ENCODE results near the gene ADGRG3.

Gene ADGRG3

GRCh38 chr16:57630931-57631845, 36.9 kb upstream of the ADGRG3 start:
- no peak for DNase-seq (ENCODE audit: low spot score)
- no peak for FAIRE-seq

- DNase-seq (ENCODE audit: low spot score) (no peak), FAIRE-seq (no peak)
Measured at GRCh38 chr16:57632568-57632967, 35.5 kb upstream of the ADGRG3 start.

- FAIRE-seq = no peak
- DNase-seq (ENCODE audit: low spot score) = no peak
Measured at GRCh38 chr16:57633383-57634064, 34.6 kb upstream of the ADGRG3 start.

GRCh38 chr16:57634171-57634570, 33.9 kb upstream of the ADGRG3 start:
- DNase-seq (ENCODE audit: low spot score) = peak; percentile 82
- FAIRE-seq = peak; percentile 84

GRCh38 chr16:57635266-57636097, 32.6 kb upstream of the ADGRG3 start:
- DNase-seq (ENCODE audit: low spot score) = no peak
- FAIRE-seq = no peak

DNA sequence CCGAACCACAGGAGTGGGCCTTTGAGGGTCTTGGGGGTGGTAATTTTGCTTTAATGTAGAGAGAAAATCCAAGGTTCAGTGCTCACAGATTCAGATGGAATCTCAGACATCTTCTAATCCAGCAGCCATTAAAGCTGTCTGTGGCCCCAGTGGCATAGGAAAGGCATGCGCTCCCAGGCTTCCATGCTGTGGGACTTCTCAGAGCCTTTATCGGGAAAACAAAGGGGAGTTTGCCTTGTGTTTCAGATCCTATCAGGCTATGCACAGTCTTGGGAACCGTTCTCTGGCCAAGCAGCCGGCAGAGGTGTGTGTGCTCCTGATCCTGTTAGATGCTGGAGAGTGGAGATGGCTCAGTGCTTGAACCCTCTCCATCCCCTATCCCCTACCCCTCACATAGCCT, 31.9 kb upstream of the ADGRG3 start:
- DNase-seq (ENCODE audit: low spot score) = no peak
- no peak for FAIRE-seq

GRCh38 chr16:57637020-57637419, 31.1 kb upstream of the ADGRG3 start:
- no peak for DNase-seq (ENCODE audit: low spot score)
- FAIRE-seq = no peak

DNA sequence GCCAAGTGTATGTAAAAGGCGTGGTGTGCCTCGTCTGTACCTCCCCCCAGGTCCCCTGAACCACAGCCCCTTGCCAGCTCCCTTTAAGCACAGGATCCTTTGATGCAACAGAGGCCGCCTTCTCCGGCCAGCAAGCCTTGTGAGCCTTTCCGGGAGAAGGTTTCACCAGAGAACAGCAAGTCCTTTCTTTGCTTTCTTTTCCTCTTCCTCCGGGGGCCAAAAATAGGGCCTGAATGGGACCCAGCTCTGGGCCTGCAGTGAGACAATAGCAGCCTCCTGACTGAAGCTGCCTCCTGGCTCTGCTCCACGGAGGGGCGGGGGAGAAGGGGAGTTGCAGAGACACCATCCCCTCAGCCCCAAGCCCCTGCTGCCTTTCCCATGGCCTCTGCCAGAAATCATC, 30.7 kb upstream of the ADGRG3 start:
- FAIRE-seq (no peak), DNase-seq (ENCODE audit: low spot score) (no peak)

DNA sequence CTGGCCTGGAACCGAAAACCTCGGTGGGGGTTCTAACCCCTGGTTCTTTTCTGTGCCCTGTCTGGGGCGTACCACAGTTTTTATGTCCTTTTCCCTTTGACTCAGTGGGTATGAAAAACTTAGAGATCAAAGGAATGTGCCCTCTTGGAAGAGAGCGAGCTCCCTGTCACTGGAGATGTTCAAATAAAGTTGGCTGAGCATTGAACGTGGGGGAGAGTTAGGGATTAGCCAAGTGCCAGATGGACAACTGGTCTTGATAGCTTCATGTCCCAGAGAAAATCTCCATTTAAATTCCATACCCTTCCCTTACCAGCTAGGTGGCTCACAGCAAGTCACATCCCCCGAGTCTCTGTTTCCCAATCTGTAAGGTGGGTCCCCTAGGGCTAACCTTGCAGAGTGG, 30.1 kb upstream of the ADGRG3 start:
- DNase-seq (ENCODE audit: low spot score) (no peak), FAIRE-seq (no peak)

DNA sequence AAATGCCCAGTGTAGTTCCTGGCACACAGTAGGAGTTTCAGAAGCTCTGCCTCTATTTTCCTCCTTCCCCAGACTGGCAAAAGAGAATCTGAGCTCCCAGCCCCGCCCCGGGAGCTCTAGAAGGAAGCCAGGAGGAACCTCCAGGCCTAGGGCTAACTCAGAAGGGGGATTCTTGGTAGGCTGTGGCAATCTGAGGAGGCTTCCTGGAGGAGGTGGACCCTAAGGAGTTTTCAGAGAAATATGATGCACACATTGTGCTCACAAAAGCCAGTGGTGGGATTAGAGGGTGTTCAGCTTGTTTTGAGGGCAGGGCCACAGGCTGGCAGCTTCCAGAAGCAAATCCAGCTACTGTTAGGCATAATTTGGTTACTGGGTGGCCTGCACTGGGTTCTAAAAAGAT, 29.7 kb upstream of the ADGRG3 start:
- DNase-seq (ENCODE audit: low spot score) (no peak), FAIRE-seq (no peak)

GRCh38 chr16:57639172-57639887, 28.8 kb upstream of the ADGRG3 start:
- DNase-seq (ENCODE audit: low spot score) (no peak), FAIRE-seq (no peak)

- no peak for DNase-seq (ENCODE audit: low spot score)
- no peak for FAIRE-seq
Measured at GRCh38 chr16:57640185-57640584, 27.9 kb upstream of the ADGRG3 start.

DNA sequence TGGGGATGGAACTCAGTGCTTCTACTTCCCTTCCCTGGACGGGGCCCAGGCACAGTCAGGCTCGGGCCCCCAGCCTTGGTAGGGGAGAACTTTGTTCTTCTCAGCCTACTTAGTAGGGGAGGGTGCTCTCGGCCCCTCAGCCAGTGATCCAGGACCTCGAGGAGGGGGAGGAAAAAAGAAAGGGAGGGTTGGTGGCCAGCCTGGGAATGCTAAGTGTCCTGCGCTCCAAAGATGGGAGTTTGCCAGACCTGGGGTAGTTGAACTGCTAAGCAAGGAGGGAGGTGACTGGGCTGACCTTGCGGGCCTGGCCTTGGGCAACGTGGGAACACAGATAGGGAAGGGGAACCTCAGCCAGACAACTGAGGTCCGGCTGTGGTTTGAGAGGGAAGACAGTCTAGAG, 27.5 kb upstream of the ADGRG3 start:
- FAIRE-seq = no peak
- DNase-seq (ENCODE audit: low spot score) = no peak

DNA sequence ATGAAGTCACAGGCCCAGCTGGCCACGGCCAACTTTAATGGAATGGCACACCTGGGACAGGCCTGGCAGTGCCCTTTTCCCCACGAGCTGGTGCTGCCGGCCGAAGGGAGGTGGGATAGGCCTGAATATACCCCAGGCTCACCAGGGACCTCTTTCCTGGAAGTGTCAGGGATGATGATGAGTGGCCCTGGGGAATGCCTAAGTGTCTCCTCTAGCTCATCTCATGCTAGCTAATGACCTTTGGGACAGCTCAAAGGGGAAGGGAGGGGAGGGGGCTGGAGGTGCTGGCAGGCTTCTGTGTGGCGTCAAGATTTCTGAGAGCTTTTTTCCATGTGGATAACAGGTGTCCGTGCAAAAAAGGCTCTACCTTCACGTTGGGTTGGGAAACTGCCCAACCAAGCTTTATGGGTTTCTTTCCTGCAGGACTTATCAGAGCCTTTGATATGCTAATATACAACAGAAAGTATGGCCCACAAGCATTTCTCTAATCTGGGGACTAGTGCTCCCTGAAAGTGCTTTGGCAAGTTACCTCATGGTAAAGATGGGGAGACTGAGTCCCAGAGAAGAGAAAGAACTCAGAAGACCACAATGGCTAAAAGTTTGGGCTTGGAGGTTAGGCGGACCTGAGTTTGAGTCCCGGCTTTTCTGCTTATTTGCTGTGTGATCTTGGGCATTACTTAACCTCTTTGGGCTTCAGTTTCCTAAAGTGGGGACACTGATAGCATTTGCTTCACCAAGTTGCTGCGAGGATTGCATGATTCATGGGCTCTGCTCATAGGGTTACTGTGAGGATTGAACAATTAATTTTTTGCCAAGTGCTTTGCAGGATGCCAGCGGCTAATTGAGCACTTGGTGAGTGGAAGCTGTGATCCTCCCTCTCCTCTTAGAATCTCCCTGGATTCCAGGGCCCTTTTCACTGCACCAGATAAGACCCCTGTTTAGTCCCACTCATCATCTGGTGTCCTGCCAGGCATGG, 25.7 kb upstream of the ADGRG3 start:
- FAIRE-seq = no peak

DNA sequence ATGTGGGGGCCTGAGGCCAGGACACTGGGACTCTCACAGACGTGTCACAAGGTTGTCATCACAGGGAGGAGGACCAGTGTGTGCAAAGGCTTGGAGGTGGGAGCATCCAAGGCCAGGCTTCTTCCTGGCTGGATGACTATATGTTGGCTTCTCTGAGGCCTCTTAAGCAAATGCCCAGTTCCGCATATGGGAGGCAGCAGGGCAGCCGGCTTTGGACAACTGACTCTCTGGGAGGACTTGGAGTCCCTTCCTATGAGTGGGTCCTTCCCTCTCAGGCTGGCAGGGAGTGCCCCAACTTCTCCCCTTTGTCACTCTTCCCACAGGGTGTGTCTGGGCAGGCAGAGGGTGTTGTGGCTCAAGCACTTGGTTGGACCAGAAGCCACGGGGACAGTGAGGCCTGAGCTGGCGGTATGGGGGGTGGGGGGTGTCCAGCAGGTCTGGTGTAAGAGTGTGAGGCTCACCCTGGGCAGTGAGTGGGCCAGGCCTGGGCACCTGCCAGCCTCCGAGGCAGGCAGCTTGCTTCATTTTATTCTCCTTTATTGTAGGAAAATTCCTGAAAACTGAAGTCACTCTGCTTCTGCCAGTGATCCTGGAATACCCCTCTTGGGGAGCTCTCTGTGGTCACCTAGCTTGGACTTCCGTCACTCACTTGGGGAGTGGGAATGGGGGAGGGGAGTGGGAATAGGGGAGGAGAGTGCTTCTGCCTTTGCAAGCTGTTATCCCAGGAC, 24.8 kb upstream of the ADGRG3 start:
- FAIRE-seq = peak; percentile 76
- peak; percentile 88 for DNase-seq (ENCODE audit: low spot score)

More for the DNA sequence above, 25.7 kb upstream of the ADGRG3 start:
- DNase-seq (ENCODE audit: low spot score) = no peak

GRCh38 chr16:57643910-57644309, 24.2 kb upstream of the ADGRG3 start:
- FAIRE-seq = no peak
- no peak for DNase-seq (ENCODE audit: low spot score)

- DNase-seq (ENCODE audit: low spot score) = no peak
- FAIRE-seq = no peak
Measured at GRCh38 chr16:57644383-57645014, 23.6 kb upstream of the ADGRG3 start.

DNA sequence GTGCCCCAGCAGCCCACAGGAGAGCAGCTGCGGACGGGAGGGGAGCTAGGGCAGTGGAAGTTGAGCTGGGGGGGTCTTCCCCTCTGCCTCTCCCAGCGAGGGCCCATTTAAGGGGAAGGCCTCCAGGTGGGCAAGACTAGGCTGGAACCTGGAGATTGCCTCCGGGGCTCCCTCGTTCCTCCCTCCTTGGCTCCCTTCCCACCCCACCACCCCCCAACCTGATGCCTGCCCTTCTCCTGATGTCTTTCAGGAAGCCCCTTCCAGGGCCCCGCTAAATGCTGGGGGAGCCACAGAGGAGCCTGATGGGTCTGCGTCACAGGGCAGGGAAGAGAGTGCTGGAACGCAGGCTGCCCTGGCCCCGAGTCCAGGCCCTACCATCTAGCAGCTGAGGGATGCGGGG, 22.9 kb upstream of the ADGRG3 start:
- no peak for FAIRE-seq
- no peak for DNase-seq (ENCODE audit: low spot score)
